Fibroblast of mammary gland (primary cell): ENCODE results near the gene AGRP.

Source experiments
- DNase-seq: peaks from one replicate; pipeline ENCODE4 v3.0.0-alpha.2; 2010; ENCODE audit warnings: low read depth
- H3K4me3 ChIP-seq: 2 replicates; pipeline ENCODE4 v1.5.1; 2011; ENCODE audit warnings: low read depth, mild to moderate bottlenecking, low read length, moderate library complexity; ENCODE audit not compliant: control insufficient read depth
- CTCF ChIP-seq: conservative IDR thresholded peaks from 2 replicates; pipeline ENCODE4 v1.5.1; 2011; ENCODE audit warnings: low read depth, low read length, inconsistent platforms; ENCODE audit not compliant: control insufficient read depth, insufficient read depth

The AGRP gene

GRCh38 chr16:67462279-67462655 is 21.1 kb downstream of the AGRP start:
- H3K4me3 ChIP-seq = no peak overlapping the region
- TF ChIP-seq CTCF = no peak
- DNase-seq = no peak

- no peak for DNase-seq
- no peak overlapping the region for H3K4me3 ChIP-seq
- TF ChIP-seq CTCF = no peak
These were observed 21.6 kb downstream of the AGRP start for GRCh38 chr16:67461600-67462278.

GRCh38 chr16:67460961-67461360 is 22.4 kb downstream of the AGRP start:
- DNase-seq = no peak
- no peak for TF ChIP-seq CTCF
- H3K4me3 ChIP-seq = no peak overlapping the region

- DNase-seq = no peak
- H3K4me3 ChIP-seq = no peak overlapping the region
- TF ChIP-seq CTCF = no peak
These were observed 23.2 kb downstream of the AGRP start for GRCh38 chr16:67460168-67460567.

GRCh38 chr16:67459861-67460150 is 23.5 kb downstream of the AGRP start:
- no peak for TF ChIP-seq CTCF
- no peak overlapping the region for H3K4me3 ChIP-seq
- no peak for DNase-seq

- no peak overlapping the region for H3K4me3 ChIP-seq
- TF ChIP-seq CTCF = no peak
- DNase-seq = no peak
These were observed 24.1 kb downstream of the AGRP start for GRCh38 chr16:67459066-67459860.
